ENCODE data around the gene CRYZL1.
"Not testable (repeated sequence)": the region's sequence is repeated elsewhere in the genome, so short reads cannot be mapped to it uniquely, and the experiment has no call there.

DNA sequence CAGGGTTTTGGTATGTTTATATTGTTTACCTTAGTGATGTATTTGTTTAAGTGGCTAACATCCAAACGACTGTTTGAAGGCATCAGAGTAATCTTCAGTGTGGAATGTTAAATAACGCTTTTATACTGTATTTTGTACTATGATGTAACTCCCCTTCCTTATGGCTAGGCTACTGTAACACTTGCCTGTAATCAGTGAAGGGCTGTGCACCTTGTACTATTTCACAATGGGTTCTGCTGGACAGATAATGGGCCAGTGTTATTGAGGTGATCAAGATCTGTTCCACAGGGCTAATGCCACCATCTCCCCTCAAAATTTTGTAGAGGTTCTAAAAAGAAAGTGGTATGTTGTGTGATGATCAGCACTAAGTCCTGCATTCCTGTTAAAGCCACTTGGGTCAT is 64.8 kb downstream of the CRYZL1 start:
- not testable (repeated sequence) for TF ChIP-seq EZH2 (IDR thresholded peaks at IDR 0.05; ENCODE audit: low read length, missing control alignments); CTCF (conservative IDR thresholded peaks at IDR 0.05 in 1 of 2, IDR thresholded peaks at IDR 0.05 in 1 of 2; ENCODE audit: low read depth in 1 of 2, low read length in 2 of 2)
